Stimulated activated effector memory CD8-positive, alpha-beta T cell treated with anti-CD3 and anti-CD28 coated beads, Interleukin-12 subunit alpha, Interleukin-12 subunit beta, amount 100 ng/mL, for 72 hours (primary cell): ENCODE results near the gene SPATA24.
"Not testable (repeated sequence)": the region's sequence is repeated elsewhere in the genome, so short reads cannot be mapped to it uniquely, and the experiment has no call there.

Experiments used
- ATAC-seq: fragments of 150-1000 bp; cut with Tn5 transposase; 2 replicates; pipeline ENCODE4 v1.10.0; 2021
- DNase-seq, 2 donors: peaks; one replicate each; pipeline ENCODE4 v3.0.0; 2021 to 2022; ENCODE audit warnings: low spot score in 2 of 2
- H3K27ac Mint-ChIP-seq: one replicate; pipeline ENCODE4 v1.8.0; 2022; ENCODE audit warnings: mild to moderate bottlenecking, mixed read lengths
- H3K36me3 Mint-ChIP-seq: one replicate; pipeline ENCODE4 v1.8.0; 2022; ENCODE audit warnings: mild to moderate bottlenecking, mixed read lengths
- H3K4me1 Mint-ChIP-seq: one replicate; pipeline ENCODE4 v1.8.0; 2022; ENCODE audit warnings: mixed read lengths
- H3K4me3 Mint-ChIP-seq: one replicate; pipeline ENCODE4 v1.8.0; 2022; ENCODE audit warnings: mild to moderate bottlenecking, mixed read lengths
- H3K9me3 Mint-ChIP-seq: one replicate; pipeline ENCODE4 v1.8.0; 2022; ENCODE audit warnings: mixed read lengths

Gene SPATA24

GRCh38 chr5:139410121-139410992 is 6.5 kb upstream of the SPATA24 start:
- no peak for ATAC-seq
- Mint-ChIP-seq H3K27ac (no peak overlapping the region), H3K36me3 (peaks cover 20% of the 10 kb centered on the region), H3K4me3 (no peak overlapping the region), H3K9me3 (no peaks in the 10 kb centered on the region), H3K4me1 (peaks cover 37% of the 10 kb centered on the region)
- no peak for DNase-seq

GRCh38 chr5:139409116-139409515 is 5.2 kb upstream of the SPATA24 start:
- H3K4me3 Mint-ChIP-seq, DNase-seq, H3K27ac Mint-ChIP-seq, ATAC-seq, H3K9me3 Mint-ChIP-seq: not testable (repeated sequence)
- peaks cover 20% of the 10 kb centered on the region for H3K36me3 Mint-ChIP-seq
- peaks cover 31% of the 10 kb centered on the region for H3K4me1 Mint-ChIP-seq

GRCh38 chr5:139408191-139408590 is 4.3 kb upstream of the SPATA24 start:
- no peak for ATAC-seq
- Mint-ChIP-seq H3K4me3 (no peak overlapping the region), H3K4me1 (peaks cover 31% of the 10 kb centered on the region), H3K9me3 (no peaks in the 10 kb centered on the region), H3K27ac (peak overlapping the region; percentile 8), H3K36me3 (peaks cover 19% of the 10 kb centered on the region)
- no peak for DNase-seq

DNA sequence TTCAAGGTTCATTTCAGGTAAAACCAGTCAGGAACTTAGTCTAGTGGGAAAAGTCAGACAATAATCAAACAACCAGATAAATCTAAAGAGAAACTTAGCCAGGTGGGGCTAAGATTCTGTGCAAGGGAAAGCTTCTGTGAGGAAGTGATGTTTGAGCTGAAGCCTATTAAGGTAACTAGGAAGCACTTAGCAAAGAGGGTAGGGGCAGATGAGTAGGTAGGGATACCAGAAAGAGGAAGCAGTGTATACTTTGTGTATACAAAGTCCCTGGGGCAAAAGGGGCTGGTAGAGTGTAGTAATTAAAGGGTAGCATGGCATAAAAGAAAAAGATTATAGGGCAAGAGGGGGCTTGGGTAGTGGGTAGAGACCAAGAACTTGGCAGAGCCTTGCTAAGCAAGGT is 3.6 kb upstream of the SPATA24 start:
- no peak overlapping the region for H3K4me3 Mint-ChIP-seq
- H3K4me1 Mint-ChIP-seq = peaks cover 31% of the 10 kb centered on the region
- ATAC-seq (no peak), DNase-seq (no peak)
- no peaks in the 10 kb centered on the region for H3K9me3 Mint-ChIP-seq
- peak overlapping the region; percentile 8 for H3K27ac Mint-ChIP-seq
- H3K36me3 Mint-ChIP-seq = peaks cover 13% of the 10 kb centered on the region

DNA sequence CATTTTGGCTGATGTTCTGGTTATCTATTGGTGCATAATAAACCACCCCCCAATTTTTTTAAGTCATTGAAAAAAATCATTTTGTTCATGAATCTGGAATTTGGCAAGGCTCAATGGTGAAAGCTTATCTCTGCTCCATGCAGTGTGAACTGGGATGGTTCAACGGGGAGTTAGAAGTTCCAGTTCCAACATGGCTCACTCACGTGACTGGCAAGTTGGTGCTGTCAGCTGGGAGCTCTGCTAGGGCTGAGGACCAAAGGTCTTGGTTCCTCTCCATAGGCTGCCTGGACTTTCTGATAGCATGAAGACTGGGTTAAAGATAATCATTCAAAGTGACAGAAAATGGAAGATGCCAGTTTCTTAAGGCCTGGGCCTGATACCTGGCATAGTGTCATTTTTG is 3.1 kb upstream of the SPATA24 start:
- Mint-ChIP-seq H3K4me3 (no peak overlapping the region), H3K27ac (peak overlapping the region; percentile 8), H3K36me3 (peaks cover 13% of the 10 kb centered on the region), H3K4me1 (peaks cover 33% of the 10 kb centered on the region), H3K9me3 (no peaks in the 10 kb centered on the region)
- ATAC-seq = no peak
- no peak for DNase-seq

DNA sequence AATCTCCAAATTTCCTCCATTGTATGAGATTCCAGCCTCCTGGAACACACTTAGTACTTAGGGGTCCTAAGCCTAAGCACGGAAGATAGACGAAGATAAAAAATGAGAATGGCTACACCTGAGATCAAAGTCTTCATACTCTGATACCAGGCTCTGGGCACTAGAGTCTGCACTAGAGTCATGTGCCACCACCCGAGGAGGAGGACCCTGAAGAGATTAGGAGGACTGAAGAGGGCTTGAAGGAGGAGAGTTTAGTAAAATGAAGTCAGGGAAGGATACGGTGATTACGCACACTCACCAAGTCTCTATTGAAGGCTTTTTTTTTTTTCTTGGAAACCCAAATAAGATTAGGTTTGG is 573 bp upstream of the SPATA24 start:
- peak overlapping the region; percentile 87 for H3K4me3 Mint-ChIP-seq
- ATAC-seq (no peak), DNase-seq (no peak)
- H3K9me3 Mint-ChIP-seq = no peaks in the 10 kb centered on the region
- H3K4me1 Mint-ChIP-seq = peaks cover 38% of the 10 kb centered on the region
- H3K36me3 Mint-ChIP-seq = peaks cover 19% of the 10 kb centered on the region
- H3K27ac Mint-ChIP-seq = peak overlapping the region; percentile 98

DNA sequence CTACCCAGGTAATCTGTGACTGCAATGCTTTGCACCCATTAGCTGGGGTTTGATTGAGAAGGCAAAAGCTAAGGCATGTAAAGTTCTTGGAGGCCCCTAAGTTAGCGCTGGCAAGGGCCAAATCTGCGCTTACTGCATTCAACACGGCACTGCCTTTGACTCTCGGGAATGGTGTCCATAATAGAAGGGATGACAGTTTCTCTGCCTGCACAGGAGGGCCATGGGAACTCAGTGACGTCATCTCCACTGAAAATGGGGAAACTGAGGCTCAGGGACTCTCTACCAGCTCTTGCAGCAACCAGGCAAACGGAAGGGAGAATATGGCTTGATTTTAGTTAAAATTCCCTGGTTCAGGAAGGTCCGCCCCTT is 487 bp downstream of the SPATA24 start:
- H3K4me3 Mint-ChIP-seq = peak overlapping the region; percentile 87
- peaks cover 19% of the 10 kb centered on the region for H3K36me3 Mint-ChIP-seq
- peak overlapping the region; percentile 98 for H3K27ac Mint-ChIP-seq
- DNase-seq (no peak), ATAC-seq (no peak)
- H3K9me3 Mint-ChIP-seq = no peaks in the 10 kb centered on the region
- peaks cover 44% of the 10 kb centered on the region for H3K4me1 Mint-ChIP-seq

GRCh38 chr5:139402561-139403158 is 1.2 kb downstream of the SPATA24 start:
- H3K4me3 Mint-ChIP-seq = peak overlapping the region; percentile 87
- no peaks in the 10 kb centered on the region for H3K9me3 Mint-ChIP-seq
- peaks cover 45% of the 10 kb centered on the region for H3K4me1 Mint-ChIP-seq
- H3K27ac Mint-ChIP-seq = peak overlapping the region; percentile 98
- peaks cover 23% of the 10 kb centered on the region for H3K36me3 Mint-ChIP-seq
- ATAC-seq = no peak
- no peak for DNase-seq

DNA sequence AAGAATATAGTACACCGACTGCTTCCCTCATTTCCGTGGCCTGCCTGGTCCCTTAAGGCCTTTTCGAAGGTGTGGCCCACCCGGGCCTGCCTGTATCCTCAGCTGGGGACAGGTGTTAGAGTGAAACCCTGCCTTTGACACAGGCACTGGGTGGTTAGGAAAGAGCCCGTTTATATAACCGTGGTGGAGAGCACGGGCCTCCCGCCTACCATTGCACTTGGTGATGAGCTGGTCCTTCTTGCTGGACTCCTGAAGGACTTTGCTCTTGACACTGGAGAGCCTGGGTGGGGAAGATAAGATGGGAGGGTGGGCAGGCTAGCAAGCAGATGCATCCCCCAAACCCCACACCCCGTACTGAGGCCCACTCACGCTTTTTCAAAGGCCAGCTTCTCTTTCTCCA is 2.3 kb downstream of the SPATA24 start:
- peak overlapping the region; percentile 45 for H3K27ac Mint-ChIP-seq
- no peak for DNase-seq
- H3K4me3 Mint-ChIP-seq = no peak overlapping the region
- H3K36me3 Mint-ChIP-seq = peaks cover 34% of the 10 kb centered on the region
- no peak for ATAC-seq
- peaks cover 52% of the 10 kb centered on the region for H3K4me1 Mint-ChIP-seq
- no peaks in the 10 kb centered on the region for H3K9me3 Mint-ChIP-seq

- DNase-seq = peak in 1 of 2 donors; percentile 69
- peak; percentile 15 for ATAC-seq
- H3K9me3 Mint-ChIP-seq = no peaks in the 10 kb centered on the region
- peak overlapping the region; percentile 83 for H3K27ac Mint-ChIP-seq
- peak overlapping the region; percentile 52 for H3K4me3 Mint-ChIP-seq
- peaks cover 46% of the 10 kb centered on the region for H3K36me3 Mint-ChIP-seq
- H3K4me1 Mint-ChIP-seq = peaks cover 64% of the 10 kb centered on the region
Measured at GRCh38 chr5:139399501-139400121, 4.3 kb downstream of the SPATA24 start.

- no peak overlapping the region for H3K27ac Mint-ChIP-seq
- H3K36me3 Mint-ChIP-seq = peaks cover 44% of the 10 kb centered on the region
- ATAC-seq (no peak), DNase-seq (no peak)
- H3K4me1 Mint-ChIP-seq = peaks cover 54% of the 10 kb centered on the region
- no peak overlapping the region for H3K4me3 Mint-ChIP-seq
- H3K9me3 Mint-ChIP-seq = no peaks in the 10 kb centered on the region
Measured at GRCh38 chr5:139397921-139398320, 6.0 kb downstream of the SPATA24 start.

DNA sequence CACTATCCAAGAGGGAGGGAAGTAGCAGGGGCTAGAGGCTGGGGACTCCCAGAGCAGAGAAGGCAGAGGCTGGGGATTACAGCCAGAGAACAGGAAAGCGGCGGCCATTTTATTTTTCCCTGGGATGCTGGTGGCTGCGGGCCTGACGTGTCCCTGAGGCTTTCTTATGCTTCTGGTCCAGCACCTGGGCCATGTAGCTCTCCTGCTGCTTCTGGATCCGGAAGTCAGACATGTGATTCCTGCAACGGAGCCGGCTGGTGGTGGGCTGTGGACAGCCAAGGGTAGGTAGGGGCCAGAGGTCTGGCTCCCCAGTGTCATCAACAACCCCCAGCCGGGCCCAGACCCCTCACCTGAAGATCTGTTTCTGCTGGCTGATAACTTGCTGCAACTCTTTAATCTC is 7.2 kb downstream of the SPATA24 start:
- Mint-ChIP-seq H3K4me1 (peaks cover 54% of the 10 kb centered on the region), H3K4me3 (no peak overlapping the region), H3K9me3 (no peaks in the 10 kb centered on the region), H3K36me3 (peaks cover 50% of the 10 kb centered on the region), H3K27ac (no peak overlapping the region)
- ATAC-seq (no peak), DNase-seq (no peak)

DNA sequence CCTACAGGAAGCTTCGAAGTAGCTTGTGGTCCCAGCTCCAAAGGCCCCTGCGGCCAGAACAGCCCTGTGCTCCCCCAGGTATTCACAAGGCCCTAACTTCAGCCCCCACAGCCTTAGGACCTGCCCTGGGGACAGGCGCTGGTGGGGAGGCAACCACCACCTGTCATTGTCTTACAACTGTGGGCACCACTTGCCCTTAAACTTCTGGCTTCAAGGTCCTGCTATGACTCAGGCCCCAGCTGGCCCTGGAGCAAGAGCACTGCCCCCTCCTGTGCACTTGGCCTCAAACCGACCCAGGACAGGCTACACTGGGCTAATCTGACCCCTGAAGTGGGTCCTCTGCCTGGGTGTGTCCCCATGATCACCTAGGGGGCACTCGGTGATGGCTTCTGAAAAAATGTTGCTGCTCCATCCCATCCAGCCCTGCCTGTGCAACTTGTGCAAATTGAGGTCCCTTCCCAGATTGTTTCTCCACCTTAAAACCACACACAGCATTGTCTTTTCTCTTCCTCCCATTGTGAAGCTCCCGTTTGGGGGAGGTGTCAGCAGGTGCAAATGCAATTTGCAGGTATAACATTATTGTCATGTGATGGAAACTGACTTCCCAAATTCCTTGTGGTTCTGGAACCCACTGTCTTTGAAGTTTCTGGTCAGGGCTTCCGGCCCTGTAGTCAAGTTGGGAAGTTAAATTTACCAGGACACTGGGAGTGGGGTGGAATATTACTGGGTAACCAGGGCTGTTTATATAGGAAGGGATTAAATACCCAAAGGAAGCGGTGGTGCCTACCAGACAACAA is 7.8 kb downstream of the SPATA24 start:
- H3K27ac Mint-ChIP-seq = no peak overlapping the region
- ATAC-seq = no peak

GRCh38 chr5:139394654-139395566 is 9.0 kb downstream of the SPATA24 start, which contains the start of gene PROB1:
Gene PROB1 (minus strand): TSS chr5:139395104. CDS start chr5:139395081, 23 bp downstream.
- peak within 1 kb of the TSS; percentile 99 for H3K4me3 Mint-ChIP-seq
- DNase-seq = no peak
- H3K4me1 Mint-ChIP-seq = peaks cover 71% of the 10 kb centered on the region
- no peak for ATAC-seq
- no peaks in the 10 kb centered on the region for H3K9me3 Mint-ChIP-seq
- peaks cover 64% of the 10 kb centered on the region for H3K36me3 Mint-ChIP-seq
- no peak within 1 kb of the TSS for H3K27ac Mint-ChIP-seq

More for the DNA sequence above, 7.8 kb downstream of the SPATA24 start:
- peaks cover 54% of the 10 kb centered on the region for H3K36me3 Mint-ChIP-seq
- H3K4me1 Mint-ChIP-seq = peaks cover 61% of the 10 kb centered on the region
- peak overlapping the region; percentile 99 for H3K4me3 Mint-ChIP-seq
- no peaks in the 10 kb centered on the region for H3K9me3 Mint-ChIP-seq
- no peak for DNase-seq
